SK-N-SH (cell line): ENCODE results near the gene SNTG2. TPM values are rescaled to one million over a fixed set of nuclear protein-coding genes. Genes with fewer than 3 reads are reported as not detected.

Experiments used
- CTCF ChIA-PET: fragments of 300-600, 350-600 bp; formaldehyde crosslinking; extraction: SDS; loops from one replicate; lab custom pipeline; 2021; lab: Yijun Ruan, JAX
- POLR2A ChIA-PET: fragments of 350-600 bp; sonication (Branson Sonifier 250); formaldehyde crosslinking; extraction: SDS; loops from one replicate; lab custom pipeline; 2020; ENCODE audit warnings: antibody characterized with exemption, inconsistent platforms; lab: Yijun Ruan, JAX
- DNase-seq: peaks from one replicate; pipeline ENCODE4 v3.0.0; 2012
- H2AFZ ChIP-seq: fragments of 200-600 bp; sonication (generic); 2 replicates; pipeline ENCODE4 v1.8.1; 2016; ENCODE audit warnings: antibody characterized with exemption, mild to moderate bottlenecking, low read depth
- H3F3A ChIP-seq: fragments of 200-600 bp; sonication (generic); replicated peaks from 2 replicates; pipeline ENCODE3; 2016; ENCODE audit warnings: antibody characterized with exemption, mild to moderate bottlenecking; ENCODE audit not compliant: insufficient read depth
- H3K27ac ChIP-seq, 2 experiments: fragments of 200-500 bp in 1 of 2; fragments of 200-600 bp in 1 of 2; sonication (Bioruptor generic) in 1 of 2; sonication (generic), shearing (Covaris generic) in 1 of 2; 2 replicates each; pipeline versions ENCODE4 v1.5.1 to v1.6.1; 2014 to 2016; ENCODE audit warnings: low read depth in 2 of 2, inconsistent platforms in 1 of 2, low read length in 1 of 2, mild to moderate bottlenecking in 1 of 2, mixed read lengths in 1 of 2
- H3K27me3 ChIP-seq: fragments of 200-600 bp; sonication (generic), shearing (Covaris generic); 2 replicates; pipeline ENCODE4 v1.6.1; 2016; ENCODE audit warnings: mixed run types; ENCODE audit not compliant: insufficient read depth
- H3K36me3 ChIP-seq, 2 experiments: fragments of 200-500 bp in 1 of 2; fragments of 200-600 bp in 1 of 2; sonication (Bioruptor generic) in 1 of 2; sonication (generic) in 1 of 2; replicated peaks in 1 of 2; 2 replicates each; pipeline versions ENCODE3 to v1.5.1; 2014 to 2016; ENCODE audit warnings: low read length in 1 of 2, mild to moderate bottlenecking in 1 of 2; ENCODE audit not compliant: insufficient read depth in 2 of 2, control insufficient read depth in 1 of 2
- H3K4me1 ChIP-seq, 2 experiments: fragments of 200-500 bp in 1 of 2; fragments of 200-600 bp in 1 of 2; sonication (Bioruptor generic) in 1 of 2; sonication (generic), shearing (Covaris generic) in 1 of 2; 2 replicates each; pipeline versions ENCODE4 v1.5.1 to v1.6.1; 2014 to 2016; ENCODE audit warnings: low read depth in 1 of 2, low read length in 1 of 2, mixed run types in 1 of 2; ENCODE audit not compliant: insufficient read depth in 2 of 2, control insufficient read depth in 1 of 2
- H3K4me2 ChIP-seq: fragments of 200-600 bp; sonication (generic), shearing (Covaris generic); 2 replicates; pipeline ENCODE4 v1.6.1; 2017; ENCODE audit warnings: mixed run types
- H3K4me3 ChIP-seq, 2 experiments: fragments of 200-500 bp in 1 of 2; fragments of 200-600 bp in 1 of 2; sonication (Bioruptor generic) in 1 of 2; sonication (generic), shearing (Covaris generic) in 1 of 2; 2 replicates each; pipeline versions ENCODE4 v1.5.1 to v1.8.1; 2014 to 2016; ENCODE audit warnings: low read depth in 2 of 2, inconsistent platforms in 1 of 2, low read length in 1 of 2, mild to moderate bottlenecking in 1 of 2, mixed read lengths in 1 of 2, moderate library complexity in 1 of 2
- H3K79me2 ChIP-seq: fragments of 200-600 bp; sonication (generic); 2 replicates; pipeline ENCODE4 v1.8.1; 2017; ENCODE audit warnings: mild to moderate bottlenecking; ENCODE audit not compliant: insufficient read depth
- H3K9ac ChIP-seq: fragments of 200-600 bp; sonication (generic); 2 replicates; pipeline ENCODE4 v1.6.1; 2017; ENCODE audit warnings: mixed run types
- H3K9me2 ChIP-seq: fragments of 200-600 bp; sonication (generic); 2 replicates; pipeline ENCODE4 v1.6.1; 2017; ENCODE audit warnings: mixed run types
- H3K9me3 ChIP-seq: fragments of 200-600 bp; sonication (generic); 2 replicates; pipeline ENCODE4 v1.6.1; 2017; ENCODE audit warnings: mixed run types, mild to moderate bottlenecking, moderate library complexity
- H4K20me1 ChIP-seq: fragments of 200-600 bp; sonication (generic); 2 replicates; pipeline ENCODE4 v1.6.1; 2017; ENCODE audit warnings: mild to moderate bottlenecking, mixed run types; ENCODE audit not compliant: insufficient read depth
- EP300 ChIP-seq, 2 experiments: IDR thresholded peaks; 2 replicates each; pipeline versions ENCODE4 v1.4.0 to v1.6.1; 2012; ENCODE audit warnings: borderline replicate concordance in 1 of 2, low read depth in 1 of 2, low read length in 1 of 2
- EZH2phosphoT487 ChIP-seq: fragments of 200-600 bp; sonication (generic); IDR thresholded peaks from 2 replicates; pipeline ENCODE4 v1.6.1; 2017; ENCODE audit warnings: low read depth, mixed run types, mild to moderate bottlenecking, antibody characterized with exemption, moderate library complexity, borderline replicate concordance
- NRF1 ChIP-seq: IDR thresholded peaks from 2 replicates; pipeline ENCODE4 v1.6.1; 2012; ENCODE audit warnings: low read depth, mild to moderate bottlenecking, low read length
- RAD21 ChIP-seq: IDR thresholded peaks from 2 replicates; pipeline ENCODE4 v1.6.1; 2012; ENCODE audit warnings: mild to moderate bottlenecking, low read length
- SMC3 ChIP-seq: IDR thresholded peaks from 2 replicates; pipeline ENCODE4 v1.6.1; 2012; ENCODE audit warnings: low read depth, low read length, improper control_type of control experiment
- TAF1 ChIP-seq: IDR thresholded peaks from 2 replicates; pipeline ENCODE4 v1.6.1; 2012; ENCODE audit warnings: low read depth, mild to moderate bottlenecking, low read length, moderate library complexity, borderline replicate concordance
- USF1 ChIP-seq: IDR thresholded peaks from 2 replicates; pipeline ENCODE4 v1.4.0; 2012; ENCODE audit warnings: low read depth, borderline replicate concordance
- WGBS: methylation state at CpG from one replicate; pipeline ENCODE4 v1.1.6; 2017; ENCODE audit warnings: low lambda C conversion rate; 5-methylcytosine and 5-hydroxymethylcytosine counted together
- polyA plus RNA-seq, 3 experiments: library from polyadenylated mRNA; depleted of rRNA; stranded (reverse); fragments of >200 nt; gene quantifications; 2 replicates each; pipeline ENCODE4 v1.2.3, GENCODE V29; 2012

Gene SNTG2
- polyA plus RNA-seq, 1 of the 3 experiments (the other 2 are of a cell fraction) = not detected

DNA sequence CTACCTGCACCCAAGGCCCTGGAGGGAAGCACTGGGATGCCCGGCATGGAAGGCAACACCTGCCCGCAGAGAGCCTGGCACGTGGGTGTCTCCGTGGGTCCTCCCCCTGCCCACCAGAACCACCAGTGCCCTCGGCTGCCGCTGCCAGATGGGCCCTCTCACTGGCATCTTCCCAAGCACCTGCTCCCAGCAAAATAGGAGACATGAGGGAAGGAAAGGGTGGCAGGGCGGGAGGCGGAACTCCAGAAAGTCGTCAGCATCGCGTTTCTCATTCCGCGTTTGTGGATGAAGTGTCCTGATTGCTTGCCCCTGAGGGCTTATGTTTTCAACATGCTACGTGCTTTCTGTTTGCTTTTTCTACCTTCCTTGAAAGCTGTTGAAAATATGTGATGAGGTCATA lies 8.8 kb upstream of the SNTG2 start:
- POLR2A ChIA-PET = no interaction called here
- H3F3A ChIP-seq = no peaks in the 10 kb centered on the region
- no peak overlapping the region for H2AFZ ChIP-seq
- H3K4me1 ChIP-seq = peaks cover 0 to 5% of the 10 kb centered on the region in 2 experiments; a peak in 1 of 4 replicates
- no peak overlapping the region for H3K4me2 ChIP-seq
- no peak overlapping the region for H3K9ac ChIP-seq
- no peak overlapping the region for H3K27ac ChIP-seq
- no peak overlapping the region for H3K4me3 ChIP-seq
- CTCF ChIA-PET = no interaction called here
- no peaks in the 10 kb centered on the region for H4K20me1 ChIP-seq
- H3K27me3 ChIP-seq = no peaks in the 10 kb centered on the region
- TF ChIP-seq SMC3 = no peak
- H3K9me3 ChIP-seq = no peaks in the 10 kb centered on the region
- no peaks in the 10 kb centered on the region for H3K9me2 ChIP-seq
- no peaks in the 10 kb centered on the region for H3K36me3 ChIP-seq
- no peaks in the 10 kb centered on the region for H3K79me2 ChIP-seq
- WGBS = 54% methylated on average over 14 of the region's 14 CpGs
- DNase-seq = no peak

DNA sequence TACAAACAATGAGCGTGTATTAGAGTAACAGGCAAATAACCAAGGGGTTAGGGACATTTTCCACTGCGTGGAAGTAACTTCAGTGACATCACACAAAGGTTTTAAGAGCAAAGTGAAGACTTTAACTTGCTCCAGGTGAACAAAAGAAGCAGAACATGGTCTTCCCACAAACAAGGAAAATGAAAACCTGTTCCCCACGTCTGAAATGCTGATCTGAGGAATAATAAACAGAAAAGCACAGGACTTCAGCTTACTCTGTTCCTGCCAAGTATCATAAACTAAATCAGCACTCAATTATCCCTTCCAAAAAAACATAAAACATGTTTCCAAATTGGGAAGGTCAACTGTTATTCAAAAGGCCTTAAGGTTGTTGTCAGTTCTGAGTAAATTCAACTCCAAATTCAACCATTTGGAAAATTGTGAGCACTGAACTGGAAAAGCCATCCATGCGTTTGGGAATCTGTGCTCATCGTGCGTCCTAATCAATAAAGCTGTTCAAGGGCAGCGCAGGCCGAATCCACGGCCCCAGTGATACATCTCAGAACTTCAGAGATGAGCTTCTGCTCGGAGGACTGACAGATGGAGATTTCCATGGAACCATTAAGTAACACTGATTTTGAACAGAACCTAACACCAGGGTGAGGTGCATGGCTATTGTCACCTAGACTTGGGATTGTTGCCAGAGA lies 7.7 kb upstream of the SNTG2 start:
- Histone ChIP-seq H2AFZ (no peak overlapping the region), H3K4me3 (no peak overlapping the region), H3K9me3 (no peaks in the 10 kb centered on the region), H3K4me2 (no peak overlapping the region), H3F3A (no peaks in the 10 kb centered on the region), H3K36me3 (no peaks in the 10 kb centered on the region), H3K27ac (no peak overlapping the region), H3K27me3 (no peaks in the 10 kb centered on the region), H4K20me1 (no peaks in the 10 kb centered on the region), H3K9ac (no peak overlapping the region), H3K9me2 (no peaks in the 10 kb centered on the region), H3K4me1 (peaks cover 0 to 5% of the 10 kb centered on the region in 2 experiments; a peak in 1 of 4 replicates), H3K79me2 (no peaks in the 10 kb centered on the region)
- DNase-seq = no peak
- WGBS = 43% methylated on average over 10 of the region's 10 CpGs
- no peak for TF ChIP-seq EZH2phosphoT487
- ChIA-PET CTCF (interaction anchor here (0.9 kb wide), 1 partner anchor 12 kb away, joined by 4 read pairs; no protein-coding TSS in a partner anchor), POLR2A (no interaction called here)

DNA sequence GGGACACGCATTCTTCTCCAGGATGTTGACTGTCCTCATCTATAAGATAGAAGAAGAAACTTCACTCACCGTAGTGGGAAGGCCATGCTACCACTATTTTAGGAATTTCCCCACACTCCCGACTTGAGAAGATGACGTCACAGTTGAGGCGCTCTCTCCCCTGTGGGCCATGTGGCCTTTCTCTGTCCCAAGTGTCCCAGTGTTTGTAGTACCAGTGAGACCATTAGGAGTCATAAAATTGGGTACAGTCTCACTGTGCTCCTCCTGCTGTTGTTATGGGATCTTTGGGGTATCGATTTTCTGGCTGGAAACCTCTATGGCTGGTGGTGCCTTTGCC lies 7.2 kb upstream of the SNTG2 start:
- Histone ChIP-seq H3K4me3 (no peak overlapping the region), H3K27ac (no peak overlapping the region), H3K79me2 (no peaks in the 10 kb centered on the region), H3K36me3 (no peaks in the 10 kb centered on the region), H3K4me2 (no peak overlapping the region), H3K9me3 (no peaks in the 10 kb centered on the region), H3K9ac (no peak overlapping the region), H3F3A (no peaks in the 10 kb centered on the region), H3K27me3 (no peaks in the 10 kb centered on the region), H3K4me1 (peaks cover 0 to 5% of the 10 kb centered on the region in 2 experiments; a peak in 1 of 4 replicates), H3K9me2 (no peaks in the 10 kb centered on the region), H2AFZ (no peak overlapping the region), H4K20me1 (no peaks in the 10 kb centered on the region)
- ChIA-PET POLR2A (no interaction called here), CTCF (interaction anchor here (0.9 kb wide), 1 partner anchor 11 kb away, joined by 4 read pairs; no protein-coding TSS in a partner anchor)
- TF ChIP-seq NRF1 (no peak), TAF1 (no peak), RAD21 (no peak), USF1 (no peak), EP300 (IDR thresholded peaks at IDR 0.05; ENCODE audit: borderline replicate concordance in 1 of 2, low read depth in 1 of 2, low read length in 1 of 2) (no peak)
- DNase-seq = no peak
- WGBS = 42% methylated on average over 6 of the region's 6 CpGs
